ENCODE results near the gene ECM1. TPM values are rescaled to one million over a fixed set of nuclear protein-coding genes. Genes with fewer than 3 reads are reported as not detected.
A peak's percentile ranks its signal among the peaks of the same experiment; 100 is the strongest.

The ECM1 gene
- total RNA-seq, 1 experiment from 2014 or later, result 61.2 TPM

DNA sequence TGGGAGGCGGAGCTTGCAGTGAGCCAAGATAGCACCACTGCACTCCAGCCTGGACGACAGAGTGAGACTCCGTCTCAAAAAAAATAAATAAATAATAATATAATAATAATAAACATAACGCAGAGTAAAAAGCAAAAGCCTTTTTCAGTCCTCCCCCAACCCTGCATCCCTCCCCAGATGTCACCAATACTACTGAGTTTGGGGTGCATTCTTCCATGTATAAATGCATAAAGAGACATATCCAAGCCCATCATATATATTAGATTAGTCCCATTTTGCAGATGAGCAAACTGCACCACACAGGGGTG is 40.4 kb downstream of the ECM1 start:
- TF ChIP-seq EZH2 (IDR thresholded peaks at IDR 0.05; ENCODE audit: borderline replicate concordance, low read depth, low read length, poor library complexity, severe bottlenecking), result no peak
- TF ChIP-seq, protein P1, sequence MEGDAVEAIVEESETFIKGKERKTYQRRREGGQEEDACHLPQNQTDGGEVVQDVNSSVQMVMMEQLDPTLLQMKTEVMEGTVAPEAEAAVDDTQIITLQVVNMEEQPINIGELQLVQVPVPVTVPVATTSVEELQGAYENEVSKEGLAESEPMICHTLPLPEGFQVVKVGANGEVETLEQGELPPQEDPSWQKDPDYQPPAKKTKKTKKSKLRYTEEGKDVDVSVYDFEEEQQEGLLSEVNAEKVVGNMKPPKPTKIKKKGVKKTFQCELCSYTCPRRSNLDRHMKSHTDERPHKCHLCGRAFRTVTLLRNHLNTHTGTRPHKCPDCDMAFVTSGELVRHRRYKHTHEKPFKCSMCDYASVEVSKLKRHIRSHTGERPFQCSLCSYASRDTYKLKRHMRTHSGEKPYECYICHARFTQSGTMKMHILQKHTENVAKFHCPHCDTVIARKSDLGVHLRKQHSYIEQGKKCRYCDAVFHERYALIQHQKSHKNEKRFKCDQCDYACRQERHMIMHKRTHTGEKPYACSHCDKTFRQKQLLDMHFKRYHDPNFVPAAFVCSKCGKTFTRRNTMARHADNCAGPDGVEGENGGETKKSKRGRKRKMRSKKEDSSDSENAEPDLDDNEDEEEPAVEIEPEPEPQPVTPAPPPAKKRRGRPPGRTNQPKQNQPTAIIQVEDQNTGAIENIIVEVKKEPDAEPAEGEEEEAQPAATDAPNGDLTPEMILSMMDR (conservative IDR thresholded peaks at IDR 0.05; ENCODE audit: low read depth, low read length), result no peak
- Histone ChIP-seq H3K27ac (ENCODE audit: low read depth, low read length, poor library complexity, severe bottlenecking) (no peak overlapping the region), H3K9me3 (ENCODE audit: low read depth, low read length, poor library complexity, severe bottlenecking) (no peaks in the 10 kb centered on the region), H3K4me3 (ENCODE audit: low read depth, low read length, poor library complexity, severe bottlenecking) (peak overlapping the region; percentile 54), H3K4me1 (ENCODE audit: insufficient read depth, low read length, poor library complexity, severe bottlenecking) (peaks cover 10% of the 10 kb centered on the region), H3K27me3 (replicated peaks; ENCODE audit: insufficient read depth, low read depth, low read length, poor library complexity) (no peaks in the 10 kb centered on the region), H3K36me3 (ENCODE audit: insufficient read depth, low read length, poor library complexity, severe bottlenecking) (no peaks in the 10 kb centered on the region)
- no TSS peak for BruUV-seq (replicated peaks)
- POLR2A ChIA-PET (ENCODE audit: low non-redundant PET), result interaction anchor here (0.8 kb wide), 1 partner anchor 33 kb away, joined by 3 read pairs; the partner anchor contains the start of gene FALEC
- CTCF ChIA-PET, result no interaction called here
- no peak for DNase-seq (ENCODE audit: low spot score)
- intact Hi-C loops (cut with micrococcal nuclease; ENCODE audit: unreplicated experiment), result no loop called here

DNA sequence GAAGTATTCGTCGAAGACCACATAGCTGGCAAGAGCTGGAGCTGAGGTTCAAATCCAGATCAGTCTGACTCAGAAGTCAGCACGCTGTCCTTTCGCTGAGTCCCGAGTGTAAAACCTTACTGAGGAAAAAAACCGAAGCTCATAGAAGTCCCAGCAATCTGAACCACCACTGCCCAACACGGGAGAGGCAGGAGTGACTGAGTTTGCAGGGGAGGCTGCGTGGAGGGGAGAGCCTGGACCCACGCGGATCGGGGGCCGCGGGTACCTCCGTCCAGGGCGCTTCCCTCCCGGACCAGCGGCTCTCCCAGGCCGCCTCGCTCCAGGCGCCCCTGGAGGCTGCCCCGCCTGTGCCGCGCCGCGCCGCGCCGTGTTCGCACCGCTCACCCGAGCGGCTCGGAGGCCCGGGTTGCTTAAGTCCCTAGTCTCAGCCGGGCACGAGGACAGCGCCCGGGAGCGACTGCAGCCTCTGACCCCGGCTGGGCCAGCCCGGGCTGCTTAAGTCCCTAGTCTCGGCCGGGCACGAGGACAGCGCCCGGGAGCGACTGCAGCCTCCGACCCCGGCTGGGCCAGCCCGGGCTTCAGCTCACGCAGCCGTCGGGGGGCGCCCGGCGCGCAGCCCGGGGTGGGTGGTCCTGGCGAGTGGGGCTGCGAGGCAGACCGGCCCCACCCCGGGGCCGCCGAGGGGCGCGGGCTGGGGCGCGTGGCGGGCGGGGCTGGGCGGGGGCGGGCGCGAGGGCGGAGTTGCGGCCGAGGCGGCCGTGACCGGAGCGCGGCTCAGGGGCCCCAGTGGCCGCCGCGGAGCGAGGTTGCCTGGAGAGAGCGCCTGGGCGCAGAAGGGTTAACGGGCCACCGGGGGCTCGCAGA is 41.0 kb downstream of the ECM1 start, which contains the start of gene ADAMTSL4:
Gene ADAMTSL4, plus strand, starts transcription at position 777 of the 864 bp plus-strand sequence. CDS start 2,881 bp downstream, outside the sequence.
- H3K36me3 ChIP-seq (ENCODE audit: insufficient read depth, low read length, poor library complexity, severe bottlenecking), result no peaks in the 10 kb centered on the region
- intact Hi-C loops (cut with micrococcal nuclease; ENCODE audit: unreplicated experiment), result no loop called here
- H3K27ac ChIP-seq (ENCODE audit: low read depth, low read length, poor library complexity, severe bottlenecking), result no peak within 1 kb of the TSS
- peak within 1 kb of the TSS; percentile 54 for H3K4me3 ChIP-seq (ENCODE audit: low read depth, low read length, poor library complexity, severe bottlenecking)
- ChIA-PET CTCF (interaction anchor here (1.0 kb wide), 1 partner anchor 12 kb away, joined by 5 read pairs; no protein-coding TSS in a partner anchor), POLR2A (ENCODE audit: low non-redundant PET) (no interaction called here)
- peak; percentile 67 for DNase-seq (ENCODE audit: low spot score)
- H3K9me3 ChIP-seq (ENCODE audit: low read depth, low read length, poor library complexity, severe bottlenecking), result no peaks in the 10 kb centered on the region
- no TSS peak for BruUV-seq (replicated peaks)
- TF ChIP-seq EZH2 (IDR thresholded peaks at IDR 0.05; ENCODE audit: borderline replicate concordance, low read depth, low read length, poor library complexity, severe bottlenecking), result no peak
- TF ChIP-seq, protein P1 (conservative IDR thresholded peaks at IDR 0.05; ENCODE audit: low read depth, low read length), result peak; percentile 20; the same call in 1 of the 2 replicates
- peaks cover 10% of the 10 kb centered on the region for H3K4me1 ChIP-seq (ENCODE audit: insufficient read depth, low read length, poor library complexity, severe bottlenecking)
- H3K27me3 ChIP-seq (replicated peaks; ENCODE audit: insufficient read depth, low read depth, low read length, poor library complexity), result no peaks in the 10 kb centered on the region

DNA sequence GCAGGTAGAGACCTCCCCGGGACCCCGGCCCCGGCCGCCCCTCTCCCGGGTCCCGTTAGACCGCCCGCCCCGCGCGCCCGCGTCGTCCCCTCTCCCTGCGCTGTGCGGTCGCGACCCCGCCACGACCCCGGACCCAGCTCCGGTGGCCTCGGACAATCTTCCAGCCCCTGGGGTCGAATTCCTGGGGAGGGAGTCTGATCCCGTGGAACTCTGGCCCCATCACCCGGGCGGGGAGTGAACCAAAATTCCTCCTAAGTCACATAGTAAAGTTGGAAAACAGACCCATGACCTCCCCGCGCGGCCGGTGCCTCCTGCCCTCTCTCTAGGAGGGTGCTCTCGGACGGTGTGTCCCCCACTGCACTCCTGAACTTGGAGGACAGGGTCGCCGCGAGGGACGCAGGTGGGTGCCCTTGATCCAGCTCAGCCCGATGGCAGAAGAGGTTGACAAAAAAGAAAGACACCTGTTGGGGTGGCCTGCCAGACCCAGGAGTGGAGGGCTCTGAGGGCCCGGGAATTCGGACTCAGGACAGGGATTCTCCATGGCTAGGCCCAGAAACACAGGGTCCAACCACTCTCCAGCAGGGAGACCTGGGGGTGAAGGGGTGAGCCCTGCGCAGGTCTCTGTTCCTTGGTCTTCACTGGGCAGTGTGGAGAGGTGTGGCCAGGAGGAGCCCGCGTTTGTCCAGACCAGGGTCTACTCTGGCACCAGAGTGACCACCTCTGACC is 41.8 kb downstream of the ECM1 start:
- no peak for TF ChIP-seq EZH2 (IDR thresholded peaks at IDR 0.05; ENCODE audit: borderline replicate concordance, low read depth, low read length, poor library complexity, severe bottlenecking)
- TF ChIP-seq, protein P1 (conservative IDR thresholded peaks at IDR 0.05; ENCODE audit: low read depth, low read length), result no peak
- peaks cover 10% of the 10 kb centered on the region for H3K4me1 ChIP-seq (ENCODE audit: insufficient read depth, low read length, poor library complexity, severe bottlenecking)
- no peaks in the 10 kb centered on the region for H3K27me3 ChIP-seq (replicated peaks; ENCODE audit: insufficient read depth, low read depth, low read length, poor library complexity)
- no TSS peak for BruUV-seq (replicated peaks)
- no peaks in the 10 kb centered on the region for H3K9me3 ChIP-seq (ENCODE audit: low read depth, low read length, poor library complexity, severe bottlenecking)
- POLR2A ChIA-PET (ENCODE audit: low non-redundant PET), result no interaction called here
- no peaks in the 10 kb centered on the region for H3K36me3 ChIP-seq (ENCODE audit: insufficient read depth, low read length, poor library complexity, severe bottlenecking)
- DNase-seq (ENCODE audit: low spot score), result no peak
- intact Hi-C loops (cut with micrococcal nuclease; ENCODE audit: unreplicated experiment), result no loop called here
- peak overlapping the region; percentile 54 for H3K4me3 ChIP-seq (ENCODE audit: low read depth, low read length, poor library complexity, severe bottlenecking)
- CTCF ChIA-PET, result interaction anchor here (1.0 kb wide), 1 partner anchor 11 kb away, joined by 5 read pairs; no protein-coding TSS in a partner anchor
- H3K27ac ChIP-seq (ENCODE audit: low read depth, low read length, poor library complexity, severe bottlenecking), result no peak overlapping the region

Data from A673 (cell line).